22Rv1 (cell line): ENCODE data around the gene ATXN1.

Experiments used
- H3K27ac ChIP-seq: fragments of 450-650 bp; 2 replicates; pipeline ENCODE4 v1.5.1; 2017
- ZFX ChIP-seq: fragments of 450-650 bp; IDR thresholded peaks from 2 replicates; pipeline ENCODE4 v1.6.1; 2017; ENCODE audit warnings: antibody characterized with exemption, borderline replicate concordance
- TF ChIP-seq, protein P1 (sequence below): fragments of 450-650 bp; IDR thresholded peaks from 2 replicates; pipeline ENCODE4 v1.5.1; 2017; ENCODE audit warnings: mild to moderate bottlenecking

Gene ATXN1

GRCh38 chr6:16667509-16667908 lies 93.8 kb downstream of the ATXN1 start:
- TF ChIP-seq ZFX: no peak
- TF ChIP-seq, protein P1, sequence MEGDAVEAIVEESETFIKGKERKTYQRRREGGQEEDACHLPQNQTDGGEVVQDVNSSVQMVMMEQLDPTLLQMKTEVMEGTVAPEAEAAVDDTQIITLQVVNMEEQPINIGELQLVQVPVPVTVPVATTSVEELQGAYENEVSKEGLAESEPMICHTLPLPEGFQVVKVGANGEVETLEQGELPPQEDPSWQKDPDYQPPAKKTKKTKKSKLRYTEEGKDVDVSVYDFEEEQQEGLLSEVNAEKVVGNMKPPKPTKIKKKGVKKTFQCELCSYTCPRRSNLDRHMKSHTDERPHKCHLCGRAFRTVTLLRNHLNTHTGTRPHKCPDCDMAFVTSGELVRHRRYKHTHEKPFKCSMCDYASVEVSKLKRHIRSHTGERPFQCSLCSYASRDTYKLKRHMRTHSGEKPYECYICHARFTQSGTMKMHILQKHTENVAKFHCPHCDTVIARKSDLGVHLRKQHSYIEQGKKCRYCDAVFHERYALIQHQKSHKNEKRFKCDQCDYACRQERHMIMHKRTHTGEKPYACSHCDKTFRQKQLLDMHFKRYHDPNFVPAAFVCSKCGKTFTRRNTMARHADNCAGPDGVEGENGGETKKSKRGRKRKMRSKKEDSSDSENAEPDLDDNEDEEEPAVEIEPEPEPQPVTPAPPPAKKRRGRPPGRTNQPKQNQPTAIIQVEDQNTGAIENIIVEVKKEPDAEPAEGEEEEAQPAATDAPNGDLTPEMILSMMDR: no peak
- H3K27ac ChIP-seq: no peak overlapping the region

DNA sequence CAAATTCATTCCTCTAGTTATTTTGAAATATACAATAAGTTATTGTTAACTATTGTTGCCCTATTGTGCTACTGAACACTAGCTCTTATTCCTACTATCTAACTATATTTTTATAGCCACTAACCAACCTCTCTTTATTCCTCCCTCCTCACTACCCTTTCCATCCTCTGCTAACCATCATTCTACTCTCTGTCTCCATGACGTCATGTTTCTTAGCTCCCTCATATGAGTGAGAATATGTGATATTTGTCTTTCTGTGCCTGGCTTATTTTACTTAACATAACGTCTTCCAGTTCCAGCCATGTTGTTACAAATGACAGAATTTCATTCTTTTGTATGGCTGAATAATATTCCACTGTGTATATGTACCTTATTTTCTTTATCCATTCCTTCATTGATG lies 95.3 kb downstream of the ATXN1 start:
- TF ChIP-seq, protein P1: no peak
- TF ChIP-seq ZFX: no peak
- no peak overlapping the region for H3K27ac ChIP-seq

DNA sequence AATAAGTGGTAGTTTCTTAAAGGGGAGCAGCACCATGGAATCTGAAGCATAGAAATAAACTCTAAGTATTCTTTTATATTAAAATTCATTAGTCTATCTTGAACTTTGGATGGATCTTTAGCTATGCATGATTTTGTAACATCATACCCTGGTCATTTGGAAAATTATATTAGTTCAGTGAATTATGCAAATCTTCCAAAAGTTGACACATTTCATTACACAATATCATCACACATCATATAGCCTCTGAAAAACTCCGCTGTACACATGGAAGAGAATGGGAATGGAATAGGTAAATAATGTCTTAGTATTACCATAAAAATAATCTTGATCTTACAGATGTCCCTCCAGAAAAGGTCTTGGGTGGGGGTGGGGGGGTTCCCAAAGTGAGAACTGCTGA lies 96.1 kb downstream of the ATXN1 start:
- H3K27ac ChIP-seq: no peak overlapping the region
- no peak for TF ChIP-seq ZFX
- TF ChIP-seq, protein P1: no peak

DNA sequence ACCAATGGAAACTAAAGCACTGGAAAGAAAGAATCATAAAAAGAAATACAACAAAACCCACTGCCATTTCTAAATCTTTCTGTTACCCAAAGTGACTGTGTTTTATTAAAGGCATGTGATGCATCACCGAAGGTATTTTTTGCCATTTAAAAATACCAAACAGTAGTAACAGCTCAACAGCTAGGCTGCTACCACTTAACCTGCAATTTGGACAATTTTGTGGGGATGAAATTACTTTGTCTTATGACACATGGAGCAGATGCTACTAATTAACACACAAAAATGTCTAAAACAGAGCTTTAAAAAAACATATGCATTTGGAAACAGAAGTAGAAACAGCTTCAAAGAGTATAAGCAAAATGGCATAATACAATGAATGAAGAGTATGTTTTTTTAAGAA lies 97.4 kb downstream of the ATXN1 start:
- no peak overlapping the region for H3K27ac ChIP-seq
- TF ChIP-seq, protein P1: no peak

GRCh38 chr6:16660157-16660497 lies 101.1 kb downstream of the ATXN1 start:
- TF ChIP-seq ZFX: no peak
- TF ChIP-seq, protein P1: no peak
- H3K27ac ChIP-seq: no peak overlapping the region

- no peak overlapping the region for H3K27ac ChIP-seq
- TF ChIP-seq ZFX: no peak
- TF ChIP-seq, protein P1: no peak
Observed at GRCh38 chr6:16659466-16660156, 101.6 kb downstream of the ATXN1 start.

- TF ChIP-seq ZFX: no peak
- TF ChIP-seq, protein P1: no peak
- H3K27ac ChIP-seq: no peak overlapping the region
Observed at GRCh38 chr6:16658348-16659034, 102.8 kb downstream of the ATXN1 start.
